HG03025 (cell line): Measurements from ENCODE around the gene ATP6AP2.
"Not testable (repeated sequence)": the region's sequence is repeated elsewhere in the genome, so short reads cannot be mapped to it uniquely, and the experiment has no call there.

Experiments
- ATAC-seq: cut with Tn5 transposase; IDR thresholded peaks from one replicate; pipeline ENCODE4 v1.9.1; 2021; ENCODE audit warnings: mild to moderate bottlenecking, moderate library complexity; ENCODE audit not compliant: unreplicated experiment, low FRiP score

The ATP6AP2 gene, protein sequence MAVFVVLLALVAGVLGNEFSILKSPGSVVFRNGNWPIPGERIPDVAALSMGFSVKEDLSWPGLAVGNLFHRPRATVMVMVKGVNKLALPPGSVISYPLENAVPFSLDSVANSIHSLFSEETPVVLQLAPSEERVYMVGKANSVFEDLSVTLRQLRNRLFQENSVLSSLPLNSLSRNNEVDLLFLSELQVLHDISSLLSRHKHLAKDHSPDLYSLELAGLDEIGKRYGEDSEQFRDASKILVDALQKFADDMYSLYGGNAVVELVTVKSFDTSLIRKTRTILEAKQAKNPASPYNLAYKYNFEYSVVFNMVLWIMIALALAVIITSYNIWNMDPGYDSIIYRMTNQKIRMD

GRCh38 chrX:40580537-40581335 lies at the start of gene ATP6AP2:
ATP6AP2 (plus strand) TSS chrX:40580970; CDS start chrX:40581066, 96 bp downstream.
- ATAC-seq = peak; percentile 94

DNA sequence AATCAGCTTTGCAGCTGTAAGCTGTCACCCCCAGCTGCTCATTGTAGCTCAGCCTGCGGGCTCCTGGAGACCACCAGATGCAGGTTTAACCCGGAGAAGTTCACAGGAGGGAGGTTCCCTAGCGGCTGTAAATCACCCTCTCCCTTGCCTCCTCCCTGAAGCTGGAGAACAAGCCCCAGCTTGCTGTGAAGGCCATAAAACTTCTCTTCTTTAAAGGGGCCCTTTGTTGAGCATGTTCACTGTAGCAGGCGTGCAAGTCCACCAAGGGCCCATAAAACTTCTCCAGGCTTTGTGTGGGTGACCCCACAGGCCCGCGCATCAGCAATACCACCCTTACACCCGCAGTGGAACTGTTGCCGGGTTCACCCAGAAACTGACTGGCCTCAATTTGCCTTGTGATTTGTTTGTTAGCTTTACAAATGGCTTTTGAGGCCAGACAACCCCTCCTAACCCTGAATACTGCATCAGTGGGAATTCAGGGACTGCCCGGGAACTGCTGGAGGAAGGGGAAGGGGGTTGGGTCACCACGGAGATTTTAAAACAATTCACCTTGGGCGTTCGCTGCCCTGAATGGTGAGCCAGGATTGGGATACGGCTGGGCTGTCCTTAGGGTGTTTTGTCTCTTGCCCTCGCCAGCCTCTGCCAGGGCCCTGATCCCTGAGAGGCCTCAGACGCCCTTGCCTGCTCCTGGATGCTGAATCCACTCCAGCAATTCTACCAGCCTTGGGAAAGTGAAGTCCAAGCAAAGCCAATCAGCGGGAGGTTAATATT lies 49.5 kb upstream of the ATP6AP2 start:
- ATAC-seq = no peak

GRCh38 chrX:40537310-40537709 lies 43.5 kb upstream of the ATP6AP2 start:
- no peak for ATAC-seq

DNA sequence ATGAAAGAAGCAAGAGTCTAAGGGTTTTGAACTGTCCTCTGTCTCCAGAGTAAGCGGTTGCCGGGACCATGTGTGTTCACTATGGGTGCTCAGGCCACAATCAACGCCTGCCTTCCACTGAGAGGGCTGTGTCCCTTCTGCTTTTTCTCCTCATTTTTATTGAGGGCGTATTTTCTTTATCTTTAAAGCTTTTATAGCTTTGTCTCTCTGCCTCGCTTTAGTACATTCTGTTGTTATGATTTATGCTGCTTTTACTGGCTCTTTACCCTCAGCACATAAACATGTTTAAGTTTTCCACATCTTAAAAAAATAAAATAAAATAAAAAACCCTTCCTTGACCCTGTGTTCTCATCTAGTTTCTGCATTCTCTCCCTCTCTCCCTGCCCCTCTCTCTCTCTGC lies 42.4 kb upstream of the ATP6AP2 start:
- no peak for ATAC-seq

- ATAC-seq = no peak
Observed at GRCh38 chrX:40539214-40540142, 41.3 kb upstream of the ATP6AP2 start.

- no peak for ATAC-seq
Observed at GRCh38 chrX:40542208-40542607, 38.6 kb upstream of the ATP6AP2 start.

- ATAC-seq = no peak
Observed at GRCh38 chrX:40542972-40543371, 37.8 kb upstream of the ATP6AP2 start.

GRCh38 chrX:40543661-40544328 lies 37.0 kb upstream of the ATP6AP2 start:
- ATAC-seq = no peak

GRCh38 chrX:40544343-40545266 lies 36.2 kb upstream of the ATP6AP2 start:
- ATAC-seq = no peak

GRCh38 chrX:40546870-40547269 lies 33.9 kb upstream of the ATP6AP2 start:
- ATAC-seq = no peak

- ATAC-seq = no peak
Observed at GRCh38 chrX:40550066-40550465, 30.7 kb upstream of the ATP6AP2 start.

DNA sequence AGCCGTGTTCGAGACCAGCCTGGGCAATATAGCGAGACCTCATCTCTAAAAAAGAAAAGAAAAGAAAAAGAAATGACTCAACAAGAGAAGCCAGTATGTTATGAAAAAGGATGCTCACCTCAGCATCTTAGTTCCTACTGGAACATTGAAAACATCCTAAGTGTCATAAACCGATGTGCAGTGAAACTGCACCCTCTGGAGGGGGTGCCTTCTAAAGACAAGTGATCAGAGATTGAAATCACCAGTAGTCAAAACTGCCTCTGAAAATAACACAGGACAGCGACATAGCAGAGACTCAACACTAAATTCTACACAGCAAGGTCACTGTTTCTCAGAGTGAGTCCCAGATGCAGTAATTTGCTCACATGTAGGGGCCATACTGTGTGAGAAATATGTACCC lies 28.0 kb upstream of the ATP6AP2 start:
- no peak for ATAC-seq

GRCh38 chrX:40558590-40558989 lies 22.2 kb upstream of the ATP6AP2 start:
- ATAC-seq = no peak

DNA sequence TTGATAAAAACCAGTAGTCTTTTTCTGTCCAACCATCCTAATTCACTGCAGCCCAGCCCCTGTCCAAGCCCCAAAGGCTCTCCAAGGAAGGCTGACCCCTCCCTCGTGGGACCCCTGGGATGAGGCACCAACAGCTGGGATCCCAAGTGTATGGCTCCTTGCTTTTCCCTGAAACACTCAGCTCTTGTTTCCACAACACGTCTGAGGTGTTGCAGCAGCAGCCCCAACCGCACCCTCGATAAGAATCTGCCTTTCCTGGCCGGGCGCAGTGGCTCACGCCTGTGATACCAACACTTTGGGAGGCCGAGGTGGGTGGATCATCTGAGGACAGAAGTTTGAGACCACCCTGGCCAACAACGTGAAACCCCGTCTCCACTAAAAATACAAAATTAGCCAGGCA lies 17.0 kb upstream of the ATP6AP2 start:
- no peak for ATAC-seq

DNA sequence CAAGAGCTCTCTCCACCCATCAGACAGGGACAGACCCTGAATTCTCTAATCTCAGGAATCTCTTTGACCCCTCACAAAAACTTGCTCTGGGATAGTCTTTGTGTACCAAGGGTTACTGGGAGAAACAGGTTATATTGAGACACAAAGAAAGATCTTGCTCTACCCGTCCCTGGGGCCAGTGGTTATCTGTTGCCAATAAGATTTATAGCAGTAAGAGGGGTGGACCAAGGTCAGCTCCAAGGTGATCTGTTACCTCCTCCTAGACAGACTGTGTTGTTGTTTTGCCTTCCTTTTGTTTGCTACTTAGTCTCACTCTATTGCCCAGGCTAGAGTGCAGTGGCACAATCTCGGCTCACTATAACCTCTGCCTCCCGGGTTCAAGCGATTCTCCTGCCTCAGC lies 16.3 kb upstream of the ATP6AP2 start:
- no peak for ATAC-seq

- no peak for ATAC-seq
Observed at GRCh38 chrX:40570346-40571093, 10.2 kb upstream of the ATP6AP2 start.

DNA sequence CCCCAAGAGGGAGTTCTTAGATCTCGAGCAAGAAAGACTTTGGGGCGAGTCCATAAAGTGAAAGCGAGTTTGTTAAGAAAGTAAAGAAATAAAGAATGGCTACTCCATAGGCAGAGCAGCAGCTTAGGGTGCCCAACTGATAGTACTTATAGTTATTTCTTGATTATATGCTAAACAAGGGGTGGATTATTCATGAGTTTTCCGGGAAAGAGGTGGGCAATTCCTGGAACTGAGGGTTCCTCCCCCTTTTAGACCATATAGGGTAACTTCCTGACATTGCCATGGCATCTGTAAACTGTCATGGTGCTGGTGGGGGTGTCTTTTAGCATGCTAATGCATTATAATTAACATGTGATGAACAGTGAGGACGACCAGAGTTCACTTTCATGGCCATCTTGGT lies 9.6 kb upstream of the ATP6AP2 start:
- not testable (repeated sequence) for ATAC-seq

DNA sequence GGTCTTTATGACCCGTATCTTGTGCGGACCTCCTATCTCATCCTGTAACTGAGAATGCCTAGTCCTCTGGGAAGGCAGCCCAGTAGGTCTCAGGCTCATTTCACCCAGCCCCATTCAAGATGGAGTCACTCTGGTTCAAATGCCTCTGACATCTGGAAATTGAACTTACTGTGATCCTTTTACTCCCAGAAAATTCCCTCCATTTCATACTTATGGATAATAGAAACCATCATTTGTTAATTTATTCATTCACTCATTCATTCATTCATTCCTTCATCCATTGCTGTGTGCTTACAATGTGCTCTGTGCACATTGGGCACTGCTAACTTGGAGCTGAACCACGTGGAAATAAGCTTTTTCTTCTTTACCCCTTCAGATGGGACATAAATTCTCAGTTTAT lies 9.2 kb upstream of the ATP6AP2 start:
- ATAC-seq = no peak
